ENCODE results near the gene DNLZ.

DNA sequence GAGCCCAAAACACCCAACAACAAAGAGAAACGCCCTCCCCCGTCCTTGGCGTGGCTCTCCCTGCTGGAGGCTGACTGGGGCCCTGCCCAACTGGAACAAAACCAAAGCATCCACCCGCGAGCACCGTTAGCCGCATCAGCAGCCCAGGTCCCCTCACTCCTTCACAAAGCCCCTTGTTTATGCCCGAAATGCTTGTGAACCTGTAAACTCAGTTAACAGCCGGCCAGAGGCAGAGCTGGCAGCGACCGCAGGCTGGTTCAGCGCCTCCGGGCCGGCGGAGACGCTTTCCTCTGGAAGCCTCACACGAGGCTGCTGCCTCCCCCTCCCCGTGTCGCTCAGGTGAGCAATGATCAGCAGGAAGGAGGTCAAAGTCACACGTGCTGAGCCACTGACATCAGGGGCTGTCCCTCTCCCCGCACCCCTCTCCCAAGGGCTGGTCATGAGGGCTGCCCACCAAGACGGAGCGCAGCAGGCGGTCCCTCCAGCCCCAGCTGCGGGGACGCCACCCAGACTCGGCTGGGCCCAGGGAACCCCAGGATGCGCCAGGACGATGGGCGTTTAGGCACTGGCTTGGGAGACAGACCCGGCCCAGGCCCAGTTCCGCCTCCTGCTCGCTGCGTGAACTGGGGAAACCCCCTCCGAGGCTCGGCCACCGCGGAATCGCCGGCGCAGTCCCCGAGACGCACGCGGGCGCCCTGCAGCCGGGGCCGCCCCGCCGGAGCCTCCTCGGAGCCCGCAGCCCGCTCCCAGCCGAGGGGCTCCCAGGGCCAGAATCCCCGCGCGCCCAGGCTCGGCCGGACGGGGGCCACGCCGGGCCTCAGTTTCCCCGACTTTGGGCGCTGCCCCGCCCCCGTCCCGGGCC, 35.9 kb upstream of the DNLZ start:
- TF ChIP-seq CTCF (IDR thresholded peaks at IDR 0.05) = no peak
- TF ChIP-seq POLR2A (IDR thresholded peaks at IDR 0.05) = no peak

All from heart left ventricle (tissue), 13 donors.